ENCODE measurements around the gene SPEM1.

The SPEM1 gene

GRCh38 chr17:7419819-7420610 lies at the start of gene SPEM1:
Gene SPEM1, plus strand, starts transcription at chr17:7420324. Its CDS starts 61 bp downstream, at chr17:7420385.
- in situ Hi-C loops (cut with MboI; ENCODE audit: low pct_unique_long_range_greater_than_20kb, low sequenced_read_pairs) = no loop called here
- no peak for DNase-seq

GRCh38 chr17:7370853-7371252 lies 49.3 kb upstream of the SPEM1 start:
- in situ Hi-C loops (cut with MboI; ENCODE audit: low pct_unique_long_range_greater_than_20kb, low sequenced_read_pairs) = no loop called here
- DNase-seq = no peak

- in situ Hi-C loops (cut with MboI; ENCODE audit: low pct_unique_long_range_greater_than_20kb, low sequenced_read_pairs) = no loop called here
- DNase-seq = no peak
These were observed 45.8 kb upstream of the SPEM1 start for GRCh38 chr17:7374353-7374752.

GRCh38 chr17:7379134-7379533 lies 41.0 kb upstream of the SPEM1 start:
- in situ Hi-C loops (cut with MboI; ENCODE audit: low pct_unique_long_range_greater_than_20kb, low sequenced_read_pairs) = no loop called here
- DNase-seq = no peak

- in situ Hi-C loops (cut with MboI; ENCODE audit: low pct_unique_long_range_greater_than_20kb, low sequenced_read_pairs) = no loop called here
These were observed 39.8 kb upstream of the SPEM1 start for GRCh38 chr17:7380321-7380720.

GRCh38 chr17:7380855-7381683 lies 39.1 kb upstream of the SPEM1 start, which contains the start of gene TNK1:
Gene TNK1, plus strand, starts transcription at chr17:7381089. Its CDS starts 1,838 bp downstream, at chr17:7382927.
- in situ Hi-C loops (cut with MboI; ENCODE audit: low pct_unique_long_range_greater_than_20kb, low sequenced_read_pairs) = no loop called here
- no peak for DNase-seq

More at GRCh38 chr17:7380321-7380720, 39.8 kb upstream of the SPEM1 start:
- DNase-seq = no peak

GRCh38 chr17:7382901-7383300 lies 37.2 kb upstream of the SPEM1 start:
- in situ Hi-C loops (cut with MboI; ENCODE audit: low pct_unique_long_range_greater_than_20kb, low sequenced_read_pairs) = no loop called here
- no peak for DNase-seq

GRCh38 chr17:7383371-7383741 lies 36.8 kb upstream of the SPEM1 start:
- in situ Hi-C loops (cut with MboI; ENCODE audit: low pct_unique_long_range_greater_than_20kb, low sequenced_read_pairs) = no loop called here
- DNase-seq = no peak

GRCh38 chr17:7383742-7384488 lies 36.2 kb upstream of the SPEM1 start:
- DNase-seq = no peak
- in situ Hi-C loops (cut with MboI; ENCODE audit: low pct_unique_long_range_greater_than_20kb, low sequenced_read_pairs) = no loop called here

- DNase-seq = no peak
- in situ Hi-C loops (cut with MboI; ENCODE audit: low pct_unique_long_range_greater_than_20kb, low sequenced_read_pairs) = no loop called here
These were observed 35.5 kb upstream of the SPEM1 start for GRCh38 chr17:7384489-7385081.

- in situ Hi-C loops (cut with MboI; ENCODE audit: low pct_unique_long_range_greater_than_20kb, low sequenced_read_pairs) = no loop called here
These were observed 31.3 kb upstream of the SPEM1 start for GRCh38 chr17:7388856-7389255.

GRCh38 chr17:7389924-7390910 lies 29.9 kb upstream of the SPEM1 start:
- no peak for DNase-seq
- in situ Hi-C loops (cut with MboI; ENCODE audit: low pct_unique_long_range_greater_than_20kb, low sequenced_read_pairs) = no loop called here

More at GRCh38 chr17:7388856-7389255, 31.3 kb upstream of the SPEM1 start:
- DNase-seq = no peak

- DNase-seq = no peak
- in situ Hi-C loops (cut with MboI; ENCODE audit: low pct_unique_long_range_greater_than_20kb, low sequenced_read_pairs) = no loop called here
These were observed 28.8 kb upstream of the SPEM1 start for GRCh38 chr17:7391307-7391706.

GRCh38 chr17:7392696-7393612 lies 27.2 kb upstream of the SPEM1 start:
- DNase-seq = no peak
- in situ Hi-C loops (cut with MboI; ENCODE audit: low pct_unique_long_range_greater_than_20kb, low sequenced_read_pairs) = no loop called here

GRCh38 chr17:7393613-7394451 lies 26.3 kb upstream of the SPEM1 start:
- peak; percentile 52 for DNase-seq
- in situ Hi-C loops (cut with MboI; ENCODE audit: low pct_unique_long_range_greater_than_20kb, low sequenced_read_pairs) = no loop called here

GRCh38 chr17:7394452-7395191 lies 25.5 kb upstream of the SPEM1 start, which contains the start of gene PLSCR3:
Gene PLSCR3, minus strand, starts transcription at chr17:7394525. Its CDS starts 415 bp downstream, at chr17:7394110.
- in situ Hi-C loops (cut with MboI; ENCODE audit: low pct_unique_long_range_greater_than_20kb, low sequenced_read_pairs) = no loop called here
- DNase-seq = peak; percentile 79

Data from KBM-7 (cell line).